GM12892 (cell line): ENCODE data around the gene TSGA10IP.

Experiments
- POLR2A ChIP-seq: IDR thresholded peaks from 2 replicates; pipeline ENCODE4 v1.6.1; 2011; ENCODE audit warnings: low read depth, low read length, control low read depth
- POLR2AphosphoS5 ChIP-seq: IDR thresholded peaks from 2 replicates; pipeline ENCODE4 v1.6.1; 2011; ENCODE audit warnings: low read depth, low read length, control low read depth

GRCh38 chr11:65915821-65916251 lies 29.4 kb upstream of the TSGA10IP start:
- TF ChIP-seq POLR2AphosphoS5, result no peak
- TF ChIP-seq POLR2A, result no peak
